ENCODE results near the gene PTPMT1.
"Not testable (repeated sequence)": the region's sequence is repeated elsewhere in the genome, so short reads cannot be mapped to it uniquely, and the experiment has no call there.

Gene PTPMT1

GRCh38 chr11:47565340-47566148 lies at the start of gene PTPMT1:
PTPMT1 (plus strand) TSS chr11:47565599; CDS start chr11:47565623, 24 bp downstream.
- peak; percentile 61 for DNase-seq

GRCh38 chr11:47516155-47516554 lies 49.2 kb upstream of the PTPMT1 start:
- DNase-seq, result no peak

GRCh38 chr11:47516984-47517853 lies 48.2 kb upstream of the PTPMT1 start:
- DNase-seq, result no peak

GRCh38 chr11:47518212-47518964 lies 47.0 kb upstream of the PTPMT1 start:
- DNase-seq, result no peak

- DNase-seq, result peak; percentile 34
Measured at GRCh38 chr11:47523490-47524225, 41.7 kb upstream of the PTPMT1 start.

- peak; percentile 58 for DNase-seq
Measured at GRCh38 chr11:47524291-47524874, 41.0 kb upstream of the PTPMT1 start.

- DNase-seq, result peak; percentile 13
Measured at GRCh38 chr11:47526032-47526431, 39.4 kb upstream of the PTPMT1 start.

GRCh38 chr11:47527186-47527585 lies 38.2 kb upstream of the PTPMT1 start:
- no peak for DNase-seq

- no peak for DNase-seq
Measured at GRCh38 chr11:47529951-47530350, 35.4 kb upstream of the PTPMT1 start.

GRCh38 chr11:47530721-47531120 lies 34.7 kb upstream of the PTPMT1 start:
- DNase-seq, result not testable (repeated sequence)

GRCh38 chr11:47531666-47532065 lies 33.7 kb upstream of the PTPMT1 start:
- DNase-seq, result no peak

- no peak for DNase-seq
Measured at GRCh38 chr11:47532597-47533213, 32.7 kb upstream of the PTPMT1 start.

- DNase-seq, result no peak
Measured at GRCh38 chr11:47533690-47534151, 31.7 kb upstream of the PTPMT1 start.

GRCh38 chr11:47534704-47535251 lies 30.6 kb upstream of the PTPMT1 start:
- no peak for DNase-seq

- no peak for DNase-seq
Measured at GRCh38 chr11:47536915-47537314, 28.5 kb upstream of the PTPMT1 start.

GRCh38 chr11:47538741-47539565 lies 26.4 kb upstream of the PTPMT1 start:
- no peak for DNase-seq

- DNase-seq, result no peak
Measured at GRCh38 chr11:47539681-47540039, 25.7 kb upstream of the PTPMT1 start.

GRCh38 chr11:47541070-47541469 lies 24.3 kb upstream of the PTPMT1 start:
- DNase-seq, result no peak

GRCh38 chr11:47545298-47545697 lies 20.1 kb upstream of the PTPMT1 start:
- DNase-seq, result no peak

- not testable (repeated sequence) for DNase-seq
Measured at GRCh38 chr11:47546274-47546673, 19.1 kb upstream of the PTPMT1 start.

Data from RPMI8226 (cell line).